H1 (cell line): ENCODE measurements around the gene RABL3. TPM values are rescaled to one million over a fixed set of nuclear protein-coding genes. Genes with fewer than 3 reads are reported as not detected.

ENCODE experiments used
- CTCF ChIA-PET: fragments of 300-600 bp; sonication (Branson Sonifier 250); formaldehyde crosslinking; loops from one replicate; lab custom pipeline; 2021; ENCODE audit not compliant: partially characterized antibody; lab: Charles Lee
- POLR2A ChIA-PET: fragments of 300-600 bp; sonication (Branson Sonifier 250); formaldehyde crosslinking; loops from one replicate; lab custom pipeline; 2021; ENCODE audit warnings: inconsistent platforms; ENCODE audit not compliant: partially characterized antibody; lab: Charles Lee
- DNase-seq, 2 experiments: peaks; one replicate each; pipeline versions ENCODE4 v3.0.0 to v3.0.0-alpha.2; 2010 to 2022; ENCODE audit warnings: low spot score in 2 of 2, low read depth in 1 of 2, mixed read lengths in 1 of 2
- FAIRE-seq: peaks from 2 replicates; lab custom pipeline; 2011; peaks lifted over from hg19 to GRCh38; lab: Jason Lieb, UNC
- H2AFZ ChIP-seq: 2 replicates; pipeline ENCODE4 v1.8.1; 2012; ENCODE audit warnings: low read length, inconsistent platforms
- H2AK5ac ChIP-seq: 2 replicates; pipeline ENCODE4 v1.6.1; 2013; ENCODE audit warnings: low read depth, low read length
- H2BK120ac ChIP-seq: replicated peaks from 2 replicates; pipeline ENCODE3; 2013; ENCODE audit warnings: low read depth, low read length, inconsistent platforms
- H2BK12ac ChIP-seq: 2 replicates; pipeline ENCODE4 v1.6.1; 2013; ENCODE audit warnings: low read depth, low read length
- H2BK15ac ChIP-seq: 2 replicates; pipeline ENCODE4 v1.6.1; 2013; ENCODE audit warnings: low read length
- H2BK20ac ChIP-seq: 2 replicates; pipeline ENCODE4 v1.6.1; 2013; ENCODE audit warnings: low read length
- H2BK5ac ChIP-seq: 2 replicates; pipeline ENCODE4 v1.6.1; 2013; ENCODE audit warnings: low read depth, low read length
- H3K14ac ChIP-seq: 2 replicates; pipeline ENCODE4 v1.6.1; 2013; ENCODE audit warnings: inconsistent platforms; ENCODE audit not compliant: insufficient read length
- H3K18ac ChIP-seq: 2 replicates; pipeline ENCODE4 v1.6.1; 2013; ENCODE audit warnings: low read length; ENCODE audit errors: extremely low read depth
- H3K23ac ChIP-seq: 2 replicates; pipeline ENCODE4 v1.6.1; 2013; ENCODE audit warnings: inconsistent platforms; ENCODE audit not compliant: insufficient read length
- H3K23me2 ChIP-seq: 2 replicates; pipeline ENCODE4 v1.6.1; 2013; ENCODE audit warnings: low read depth, low read length
- H3K27ac ChIP-seq: 2 replicates; pipeline ENCODE4 v1.6.1; 2011; ENCODE audit warnings: low read depth, low read length, inconsistent platforms
- H3K27me3 ChIP-seq, 4 experiments: replicated peaks in 1 of 4; 1 replicate in 1 of 4; 2 replicates in 3 of 4; pipeline versions ENCODE4 v1.6.1 to v1.8.1; 2011 to 2013; ENCODE audit warnings: low read length in 3 of 4, mild to moderate bottlenecking in 3 of 4, inconsistent platforms in 2 of 4, mixed read lengths in 2 of 4, moderate library complexity in 1 of 4; ENCODE audit not compliant: control insufficient read depth in 3 of 4, insufficient read depth in 3 of 4; ENCODE audit errors: extremely low read depth in 1 of 4
- H3K36me3 ChIP-seq, 4 experiments: 2 replicates each; pipeline versions ENCODE4 v1.6.1 to v1.8.1; 2011 to 2013; ENCODE audit warnings: mild to moderate bottlenecking in 4 of 4, low read length in 3 of 4, moderate library complexity in 2 of 4, control low read depth in 1 of 4, inconsistent platforms in 1 of 4; ENCODE audit not compliant: insufficient read depth in 4 of 4, control insufficient read depth in 2 of 4
- H3K4ac ChIP-seq: replicated peaks from 2 replicates; pipeline ENCODE3; 2013; ENCODE audit warnings: low read length, low read depth, mixed read lengths, inconsistent platforms; ENCODE audit not compliant: insufficient read length
- H3K4me1 ChIP-seq, 4 experiments: replicated peaks in 1 of 4; 1 replicate in 1 of 4; 2 replicates in 3 of 4; pipeline versions ENCODE4 v1.6.1 to v1.8.1; 2011 to 2013; ENCODE audit warnings: low read length in 3 of 4, inconsistent platforms in 2 of 4, mixed read lengths in 1 of 4; ENCODE audit not compliant: insufficient read depth in 4 of 4, control insufficient read depth in 3 of 4
- H3K4me2 ChIP-seq, 2 experiments: 2 replicates each; pipeline versions ENCODE4 v1.6.1 to v1.8.1; 2011 to 2013; ENCODE audit warnings: low read depth in 2 of 2, low read length in 2 of 2, control low read depth in 1 of 2, inconsistent platforms in 1 of 2, mild to moderate bottlenecking in 1 of 2; ENCODE audit not compliant: insufficient read depth in 1 of 2
- H3K4me3 ChIP-seq, 4 experiments: fragments of 200-600, 300-600 bp in 1 of 4; sonication (generic), shearing (Covaris generic), sonication (Bioruptor Twin) in 1 of 4; 2 replicates each; pipeline versions ENCODE4 v1.5.1 to v1.8.1; 2011 to 2016; ENCODE audit warnings: low read length in 4 of 4, low read depth in 3 of 4, control low read depth in 2 of 4, inconsistent platforms in 2 of 4, mild to moderate bottlenecking in 2 of 4, mixed read lengths in 1 of 4, moderate library complexity in 1 of 4; ENCODE audit not compliant: insufficient read depth in 2 of 4; ENCODE audit errors: extremely low read depth in 1 of 4
- H3K56ac ChIP-seq: replicated peaks from 2 replicates; pipeline ENCODE3; 2013; ENCODE audit warnings: low read depth, mild to moderate bottlenecking, mixed read lengths, low read length, inconsistent platforms; ENCODE audit not compliant: insufficient read length
- H3K79me1 ChIP-seq: 2 replicates; pipeline ENCODE4 v1.6.1; 2013; ENCODE audit warnings: low read depth, low read length, control low read depth
- H3K79me2 ChIP-seq, 2 experiments: 2 replicates each; pipeline versions ENCODE4 v1.6.1 to v1.8.1; 2012 to 2013; ENCODE audit warnings: low read length in 2 of 2, mild to moderate bottlenecking in 2 of 2, inconsistent platforms in 1 of 2; ENCODE audit not compliant: insufficient read depth in 2 of 2, control insufficient read depth in 1 of 2
- H3K9ac ChIP-seq, 4 experiments: replicated peaks in 1 of 4; 1 replicate in 1 of 4; 2 replicates in 3 of 4; pipeline versions ENCODE4 v1.6.1 to v1.8.1; 2011 to 2013; ENCODE audit warnings: low read depth in 3 of 4, low read length in 3 of 4, control low read depth in 2 of 4, mild to moderate bottlenecking in 2 of 4, moderate library complexity in 2 of 4, inconsistent platforms in 1 of 4; ENCODE audit errors: extremely low read depth in 1 of 4
- H3K9me3 ChIP-seq, 2 experiments: 2 replicates each; pipeline versions ENCODE4 v1.6.1 to v1.8.1; 2012 to 2013; ENCODE audit warnings: mild to moderate bottlenecking in 2 of 2, moderate library complexity in 2 of 2, control low read depth in 1 of 2, inconsistent platforms in 1 of 2, low read depth in 1 of 2, low read length in 1 of 2, mixed read lengths in 1 of 2; ENCODE audit not compliant: insufficient read depth in 2 of 2
- H4K20me1 ChIP-seq, 2 experiments: replicated peaks in 1 of 2; 2 replicates each; pipeline versions ENCODE3 to v1.8.1; 2011 to 2013; ENCODE audit warnings: inconsistent platforms in 2 of 2, low read length in 2 of 2, mild to moderate bottlenecking in 1 of 2; ENCODE audit not compliant: insufficient read depth in 2 of 2, control insufficient read depth in 1 of 2
- H4K5ac ChIP-seq: 2 replicates; pipeline ENCODE4 v1.6.1; 2013; ENCODE audit warnings: low read length, low read depth, mixed read lengths, inconsistent platforms; ENCODE audit not compliant: insufficient read length
- H4K8ac ChIP-seq: 2 replicates; pipeline ENCODE4 v1.8.0; 2013; ENCODE audit warnings: mild to moderate bottlenecking, moderate library complexity, low read length, inconsistent platforms; ENCODE audit not compliant: insufficient read depth; ENCODE audit errors: extremely low read depth
- H4K91ac ChIP-seq: replicated peaks from 2 replicates; pipeline ENCODE3; 2013; ENCODE audit warnings: low read length, mixed read lengths, inconsistent platforms; ENCODE audit not compliant: insufficient read length
- ASH2L ChIP-seq: fragments of 200-600, 300-600 bp; sonication (generic); IDR thresholded peaks from one replicate; pipeline ENCODE4 v1.7.1; 2017; ENCODE audit warnings: low read length
- ATF3 ChIP-seq: IDR thresholded peaks from 2 replicates; pipeline ENCODE4 v1.6.1; 2011; ENCODE audit warnings: low read depth, mild to moderate bottlenecking, low read length; ENCODE audit not compliant: insufficient read depth
- E2F6 ChIP-seq: IDR thresholded peaks from 2 replicates; pipeline ENCODE4 v1.6.1; 2012; ENCODE audit warnings: inconsistent platforms
- KDM1A ChIP-seq: fragments of 200-600, 300-600 bp; sonication (generic); IDR thresholded peaks from 2 replicates; pipeline ENCODE4 v1.7.1; 2016; ENCODE audit warnings: mild to moderate bottlenecking, low read length, borderline replicate concordance
- POLR2AphosphoS5 ChIP-seq: IDR thresholded peaks from 2 replicates; pipeline ENCODE4 v1.6.1; 2011; ENCODE audit warnings: low read depth, low read length
- RFX5 ChIP-seq: IDR thresholded peaks from 2 replicates; pipeline ENCODE4 v1.6.1; 2011; ENCODE audit warnings: low read depth, low read length, improper control_type of control experiment, borderline replicate concordance
- SP1 ChIP-seq: IDR thresholded peaks from 2 replicates; pipeline ENCODE4 v1.6.1; 2011; ENCODE audit warnings: low read depth, low read length
- TAF1 ChIP-seq: IDR thresholded peaks from 2 replicates; pipeline ENCODE4 v1.6.1; 2011; ENCODE audit warnings: mild to moderate bottlenecking, low read depth, low read length
- TBP ChIP-seq: IDR thresholded peaks from 2 replicates; pipeline ENCODE4 v1.6.1; 2011; ENCODE audit warnings: low read depth, low read length, improper control_type of control experiment
- ZNF274 ChIP-seq: IDR thresholded peaks from 2 replicates; pipeline ENCODE4 v1.7.0; 2012; ENCODE audit warnings: low read length, borderline replicate concordance; ENCODE audit errors: extremely low read depth
- WGBS, 2 experiments: shearing (Covaris generic) in 1 of 2; methylation state at CpG; one replicate each; pipeline versions ENCODE4 v1.1.6 to v1.1.7; 2013 to 2015; ENCODE audit warnings: low lambda C conversion rate in 2 of 2, mixed read lengths in 2 of 2, inconsistent platforms in 1 of 2, low coverage in 1 of 2, missing lambda C conversion rate in 1 of 2; ENCODE audit not compliant: insufficient replicate concordance in 2 of 2, insufficient coverage in 1 of 2, insufficient read length in 1 of 2; ENCODE audit errors: extremely low coverage in 1 of 2, missing lambda C conversion rate in 1 of 2; 5-methylcytosine and 5-hydroxymethylcytosine counted together
- polyA plus RNA-seq, 7 experiments: library from polyadenylated mRNA; depleted of rRNA in 3 of 7; stranded (reverse) in 5 of 7; unstranded in 2 of 7; fragments of >200 nt in 5 of 7; fragments of 200-250 nt in 2 of 7; gene quantifications; 1 replicate in 5 of 7; 2 replicates in 1 of 7; 4 replicates in 1 of 7; pipeline versions ENCODE4 v1.2.1 to v1.2.3, GENCODE V29; 2011 to 2013; ENCODE audit warnings: missing spikeins in 2 of 7, mixed read lengths in 2 of 7
- total RNA-seq: library from RNA; stranded (reverse); fragmentation: NEBNext Ultra II Directional; extraction: Animal tissue kit (Norgen Biotek cat#: 25700); gene quantifications from 2 replicates; pipeline ENCODE4 v1.2.1, GENCODE V29; 2021

RABL3 gene
- total and polyA plus RNA-seq, 2 of the 8 experiments (the other 6 are each of a cell fraction or from before 2014, with no cell fraction given), result 4.4 to 19.2 TPM

- H3K4me2 ChIP-seq, result no peak overlapping the region
- H4K20me1 ChIP-seq, result no peaks in the 10 kb centered on the region
- no peaks in the 10 kb centered on the region for H3K23me2 ChIP-seq
- H3K23ac ChIP-seq, result no peak overlapping the region
- no peak overlapping the region for H3K27ac ChIP-seq
- no peak overlapping the region for H2BK12ac ChIP-seq
- no peak overlapping the region for H3K14ac ChIP-seq
- ChIA-PET POLR2A (no interaction called here), CTCF (no interaction called here)
- no peak overlapping the region for H3K4ac ChIP-seq
- H2BK5ac ChIP-seq, result no peak overlapping the region
- DNase-seq (no peak), FAIRE-seq (no peak)
- H2BK20ac ChIP-seq, result no peak overlapping the region
- no peak overlapping the region for H4K5ac ChIP-seq
- no peaks in the 10 kb centered on the region for H3K27me3 ChIP-seq
- H4K91ac ChIP-seq, result no peak overlapping the region
- H3K9ac ChIP-seq, result no peak overlapping the region
- H3K79me2 ChIP-seq, result peaks cover 0 to 21% of the 10 kb centered on the region in 2 experiments; a peak in 2 of 4 replicates
- peaks cover 0 to 33% (median 15%) of the 10 kb centered on the region in 4 experiments; a peak in 4 of 8 replicates for H3K36me3 ChIP-seq
- H2AFZ ChIP-seq, result no peak overlapping the region
- TF ChIP-seq ATF3 (no peak), E2F6 (no peak), TBP (no peak), KDM1A (no peak), TAF1 (no peak), ZNF274 (no peak), RFX5 (no peak), ASH2L (no peak), POLR2AphosphoS5 (no peak), SP1 (no peak)
- no peak overlapping the region for H2BK120ac ChIP-seq
- H3K9me3 ChIP-seq, result no peaks in the 10 kb centered on the region
- no peak overlapping the region for H3K18ac ChIP-seq
- peaks cover 0 to 9% (median 0%) of the 10 kb centered on the region in 4 experiments; a peak in 2 of 7 replicates for H3K4me1 ChIP-seq
- no peak overlapping the region for H3K56ac ChIP-seq
- no peak overlapping the region for H2BK15ac ChIP-seq
- no peaks in the 10 kb centered on the region; the same call in 1 of the 2 replicates for H3K79me1 ChIP-seq
- H2AK5ac ChIP-seq, result no peak overlapping the region
- no peak overlapping the region for H3K4me3 ChIP-seq
- no peak overlapping the region for H4K8ac ChIP-seq
- WGBS, 2 experiments, result 80% methylated on average over 4 of the region's 4 CpGs; no CpG with 5 or more reads in 1 of the 2 experiments
These were observed 33.1 kb upstream of the RABL3 start for GRCh38 chr3:120775411-120775810.
